PC-9 (cell line): Measurements from ENCODE around the gene ITPKC. TPM values are rescaled to one million over a fixed set of nuclear protein-coding genes. Genes with fewer than 3 reads are reported as not detected.
"Not testable (repeated sequence)": the region's sequence is repeated elsewhere in the genome, so short reads cannot be mapped to it uniquely, and the experiment has no call there.

Experiments
- BruUV-seq: library from RNA; stranded (reverse); fragments of 400-500 nt; replicated peaks from 2 replicates; lab custom pipeline; 2021; lab: Mats Ljungman, UMichigan
- CTCF ChIA-PET: fragments of 300-600 bp; sonication (Branson Sonifier 250); formaldehyde crosslinking; loops from one replicate; lab custom pipeline; 2022; ENCODE audit warnings: antibody characterized with exemption; lab: Charles Lee
- POLR2A ChIA-PET: fragments of 300-600 bp; sonication (Branson Sonifier 250); formaldehyde crosslinking; loops from one replicate; lab custom pipeline; 2022; ENCODE audit warnings: antibody characterized with exemption; ENCODE audit not compliant: unreplicated experiment; lab: Charles Lee
- DNase-seq, 2 experiments: peaks; one replicate each; pipeline versions ENCODE4 v3.0.0 to v3.0.0-alpha.2; 2015 to 2022; ENCODE audit warnings: mixed read lengths in 1 of 2
- H2AFZ ChIP-seq: fragments of 200-600 bp; sonication (generic); 2 replicates; pipeline ENCODE4 v1.8.1; 2017; ENCODE audit warnings: antibody characterized with exemption
- H3F3A ChIP-seq: fragments of 200-600 bp; sonication (generic); 2 replicates; pipeline ENCODE4 v1.8.1; 2017; ENCODE audit warnings: antibody characterized with exemption, mild to moderate bottlenecking, low read depth; ENCODE audit not compliant: insufficient read depth
- H3K27ac ChIP-seq: fragments of 200-600 bp; sonication (generic); 2 replicates; pipeline ENCODE4 v1.6.1; 2016; ENCODE audit warnings: mixed run types
- H3K27me3 ChIP-seq: fragments of 200-600 bp; sonication (generic); 2 replicates; pipeline ENCODE4 v1.6.1; 2016; ENCODE audit warnings: low read depth, mixed run types; ENCODE audit not compliant: insufficient read depth
- H3K36me3 ChIP-seq: fragments of 200-600 bp; sonication (generic); 2 replicates; pipeline ENCODE4 v1.6.1; 2016; ENCODE audit warnings: low read depth, mixed run types
- H3K4me1 ChIP-seq: fragments of 200-600 bp; sonication (generic); replicated peaks from 2 replicates; pipeline ENCODE4 v1.6.1; 2016; ENCODE audit warnings: mixed run types; ENCODE audit not compliant: insufficient read depth
- H3K4me2 ChIP-seq: fragments of 200-600 bp; sonication (generic); 2 replicates; pipeline ENCODE4 v1.6.1; 2017; ENCODE audit warnings: mixed run types
- H3K4me3 ChIP-seq: fragments of 200-600 bp; sonication (generic); 2 replicates; pipeline ENCODE4 v1.6.1; 2016; ENCODE audit warnings: mixed run types
- H3K79me2 ChIP-seq: fragments of 200-600 bp; sonication (generic); 2 replicates; pipeline ENCODE4 v1.6.1; 2017; ENCODE audit warnings: low read depth, mixed run types
- H3K9me2 ChIP-seq: fragments of 200-600 bp; sonication (generic); 2 replicates; pipeline ENCODE4 v1.8.1; 2017; ENCODE audit warnings: mild to moderate bottlenecking; ENCODE audit not compliant: insufficient read depth
- H3K9me3 ChIP-seq: fragments of 200-600 bp; sonication (generic); 2 replicates; pipeline ENCODE4 v1.8.1; 2016; ENCODE audit warnings: low read depth; ENCODE audit not compliant: insufficient read depth
- H4K20me1 ChIP-seq: fragments of 200-600 bp; sonication (generic); 2 replicates; pipeline ENCODE4 v1.8.1; 2017; ENCODE audit not compliant: insufficient read depth
- CTCF ChIP-seq: fragments of 200-600 bp; sonication (generic); conservative IDR thresholded peaks from 2 replicates; pipeline ENCODE4 v1.6.1; 2017; ENCODE audit warnings: mixed run types, antibody characterized with exemption, mild to moderate bottlenecking, moderate library complexity
- EZH2 ChIP-seq: fragments of 200-600 bp; sonication (generic); IDR thresholded peaks from 2 replicates; pipeline ENCODE4 v1.8.0; 2017; ENCODE audit warnings: antibody characterized with exemption, low read depth
- intact Hi-C: fragments of 100-400 bp; cut with micrococcal nuclease; formaldehyde crosslinking; loops from one replicate; pipeline ENCODE4 v1.10.0; 2022; ENCODE audit not compliant: unreplicated experiment
- total RNA-seq: library from RNA; stranded (reverse); gene quantifications from 2 replicates; pipeline ENCODE4 v1.2.3, GENCODE V29; 2021

Gene ITPKC
- total RNA-seq, 1 experiment from 2014 or later = 17.6 TPM

GRCh38 chr19:40763963-40764362 is 47.1 kb downstream of the ITPKC start:
- H3K4me3 ChIP-seq = no peak overlapping the region
- peaks cover 56% of the 10 kb centered on the region for H3K36me3 ChIP-seq
- intact Hi-C loops = no loop called here
- H3K4me1 ChIP-seq = no peaks in the 10 kb centered on the region
- ChIA-PET POLR2A (no interaction called here), CTCF (no interaction called here)
- no peaks in the 10 kb centered on the region for H3K27me3 ChIP-seq
- no TSS peak for BruUV-seq
- 0 out of 2 replicates have a peak, but pooled peaks cover 4% of the 10 kb centered on the region for H3K79me2 ChIP-seq
- no peak for DNase-seq
- no peak for TF ChIP-seq CTCF
- no peak for TF ChIP-seq EZH2
- no peaks in the 10 kb centered on the region for H3K9me2 ChIP-seq
- H2AFZ ChIP-seq = no peak overlapping the region
- no peak overlapping the region for H3K4me2 ChIP-seq
- H3K9me3 ChIP-seq = no peaks in the 10 kb centered on the region
- peaks cover 60% of the 10 kb centered on the region for H4K20me1 ChIP-seq
- H3K27ac ChIP-seq = no peak overlapping the region
- H3F3A ChIP-seq = peaks cover 68% of the 10 kb centered on the region; the same call in 1 of the 2 replicates

- POLR2A ChIA-PET, H3K4me2 ChIP-seq, H3K27me3 ChIP-seq, H2AFZ ChIP-seq, H3K9me2 ChIP-seq, H3K27ac ChIP-seq, BruUV-seq, H3K4me1 ChIP-seq, H3K4me3 ChIP-seq, intact Hi-C loops, H3K79me2 ChIP-seq, CTCF ChIA-PET, H3K9me3 ChIP-seq, DNase-seq: not testable (repeated sequence)
- peaks cover 61% of the 10 kb centered on the region; the same call in 1 of the 2 replicates for H3F3A ChIP-seq
- H4K20me1 ChIP-seq = peaks cover 38% of the 10 kb centered on the region
- peaks cover 35% of the 10 kb centered on the region for H3K36me3 ChIP-seq
Measured at GRCh38 chr19:40766385-40766784, 49.5 kb downstream of the ITPKC start.

- Histone ChIP-seq H3K4me3 (no peak overlapping the region), H3K27me3 (no peaks in the 10 kb centered on the region), H4K20me1 (peaks cover 15% of the 10 kb centered on the region), H2AFZ (no peak overlapping the region), H3K79me2 (no peaks in the 10 kb centered on the region), H3K27ac (no peak overlapping the region), H3K9me2 (no peaks in the 10 kb centered on the region), H3K4me2 (no peak overlapping the region), H3K4me1 (no peaks in the 10 kb centered on the region), H3K9me3 (no peaks in the 10 kb centered on the region), H3F3A (peaks cover 48% of the 10 kb centered on the region; the same call in 1 of the 2 replicates), H3K36me3 (peaks cover 14% of the 10 kb centered on the region)
- no peak for DNase-seq
- ChIA-PET CTCF (no interaction called here), POLR2A (no interaction called here)
- intact Hi-C loops = no loop called here
- no peak for TF ChIP-seq EZH2
- no peak for TF ChIP-seq CTCF
- no TSS peak for BruUV-seq
Measured at GRCh38 chr19:40768869-40769268, 52.0 kb downstream of the ITPKC start.

GRCh38 chr19:40771101-40771862 is 54.4 kb downstream of the ITPKC start:
- H3K79me2 ChIP-seq, DNase-seq, BruUV-seq, H3K9me3 ChIP-seq, intact Hi-C loops, H2AFZ ChIP-seq, H3K4me1 ChIP-seq, H3K9me2 ChIP-seq, POLR2A ChIA-PET, H3K36me3 ChIP-seq, H4K20me1 ChIP-seq, H3K4me3 ChIP-seq, H3K4me2 ChIP-seq, CTCF ChIA-PET, H3K27me3 ChIP-seq, H3K27ac ChIP-seq: not testable (repeated sequence)
- peaks cover 31% of the 10 kb centered on the region; the same call in 1 of the 2 replicates for H3F3A ChIP-seq
